PC-3 (cell line): ENCODE results near the gene MAST3.

Source experiments
- EZH2 ChIP-seq: fragments of 300-600 bp; sonication (generic); IDR thresholded peaks from one replicate; pipeline ENCODE4 v1.6.1; 2017; ENCODE audit warnings: antibody characterized with exemption, mild to moderate bottlenecking, low read length; ENCODE audit not compliant: unreplicated experiment
- EZH2phosphoT487 ChIP-seq: fragments of 300-600 bp; sonication (generic); IDR thresholded peaks from 2 replicates; pipeline ENCODE4 v1.6.1; 2018; ENCODE audit warnings: mild to moderate bottlenecking, antibody characterized with exemption, low read length, borderline replicate concordance
- TF ChIP-seq, protein P1 (sequence below): fragments of 300-600 bp; sonication (generic); conservative IDR thresholded peaks from 2 replicates; pipeline ENCODE4 v1.5.1; 2017; ENCODE audit warnings: antibody characterized with exemption, low read depth, mild to moderate bottlenecking, low read length

DNA sequence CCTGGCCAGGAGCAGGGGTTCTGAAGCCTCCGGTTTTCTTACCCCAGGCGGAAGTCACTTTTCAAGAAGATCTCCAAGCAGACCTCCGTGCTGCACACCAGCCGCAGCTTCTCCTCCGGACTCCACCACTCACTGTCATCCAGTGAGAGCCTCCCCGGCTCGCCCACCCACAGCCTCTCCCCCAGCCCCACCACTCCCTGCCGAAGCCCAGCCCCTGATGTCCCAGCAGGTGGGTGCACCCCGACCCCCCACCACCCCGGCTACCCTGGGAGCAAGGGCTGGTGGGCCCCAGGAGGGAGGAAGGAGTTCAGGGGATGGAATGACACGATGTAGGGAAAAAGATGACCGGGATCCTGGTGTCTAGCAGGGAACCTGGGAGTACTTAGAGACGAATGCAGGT, 49.8 kb downstream of the MAST3 start:
- TF ChIP-seq, protein P1, sequence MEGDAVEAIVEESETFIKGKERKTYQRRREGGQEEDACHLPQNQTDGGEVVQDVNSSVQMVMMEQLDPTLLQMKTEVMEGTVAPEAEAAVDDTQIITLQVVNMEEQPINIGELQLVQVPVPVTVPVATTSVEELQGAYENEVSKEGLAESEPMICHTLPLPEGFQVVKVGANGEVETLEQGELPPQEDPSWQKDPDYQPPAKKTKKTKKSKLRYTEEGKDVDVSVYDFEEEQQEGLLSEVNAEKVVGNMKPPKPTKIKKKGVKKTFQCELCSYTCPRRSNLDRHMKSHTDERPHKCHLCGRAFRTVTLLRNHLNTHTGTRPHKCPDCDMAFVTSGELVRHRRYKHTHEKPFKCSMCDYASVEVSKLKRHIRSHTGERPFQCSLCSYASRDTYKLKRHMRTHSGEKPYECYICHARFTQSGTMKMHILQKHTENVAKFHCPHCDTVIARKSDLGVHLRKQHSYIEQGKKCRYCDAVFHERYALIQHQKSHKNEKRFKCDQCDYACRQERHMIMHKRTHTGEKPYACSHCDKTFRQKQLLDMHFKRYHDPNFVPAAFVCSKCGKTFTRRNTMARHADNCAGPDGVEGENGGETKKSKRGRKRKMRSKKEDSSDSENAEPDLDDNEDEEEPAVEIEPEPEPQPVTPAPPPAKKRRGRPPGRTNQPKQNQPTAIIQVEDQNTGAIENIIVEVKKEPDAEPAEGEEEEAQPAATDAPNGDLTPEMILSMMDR, result no peak
- TF ChIP-seq EZH2 (no peak), EZH2phosphoT487 (no peak)
